H9 (cell line): ENCODE data around the gene EPB41L4B. TPM values are rescaled to one million over a fixed set of nuclear protein-coding genes. Genes with fewer than 3 reads are reported as not detected.

ENCODE experiments used
- DNase-seq: peaks from one replicate; pipeline ENCODE4 v3.0.0-alpha.2; 2017
- H2AFZ ChIP-seq: one replicate; pipeline ENCODE4 v1.6.1; 2013; ENCODE audit warnings: mild to moderate bottlenecking, low read length, control low read depth, moderate library complexity
- H2AK5ac ChIP-seq: 2 replicates; pipeline ENCODE4 v1.6.1; 2013; ENCODE audit warnings: low read length, control low read depth, mixed read lengths; ENCODE audit not compliant: insufficient read length
- H2BK120ac ChIP-seq: one replicate; pipeline ENCODE4 v1.6.1; 2013; ENCODE audit warnings: low read depth, mild to moderate bottlenecking, low read length, control low read depth, inconsistent platforms; ENCODE audit not compliant: poor library complexity, severe bottlenecking
- H2BK12ac ChIP-seq: 2 replicates; pipeline ENCODE4 v1.6.1; 2013; ENCODE audit warnings: low read length, control low read depth, mixed read lengths, low read depth; ENCODE audit not compliant: insufficient read length
- H2BK15ac ChIP-seq: 2 replicates; pipeline ENCODE4 v1.6.1; 2013; ENCODE audit warnings: low read depth, low read length, control low read depth
- H2BK20ac ChIP-seq: one replicate; pipeline ENCODE4 v1.6.1; 2013; ENCODE audit warnings: low read depth, mild to moderate bottlenecking, low read length, control low read depth, inconsistent platforms; ENCODE audit not compliant: poor library complexity, severe bottlenecking
- H2BK5ac ChIP-seq: 2 replicates; pipeline ENCODE4 v1.6.1; 2013; ENCODE audit warnings: low read length, control low read depth, mixed read lengths; ENCODE audit not compliant: insufficient read length
- H3K14ac ChIP-seq: 2 replicates; pipeline ENCODE4 v1.6.1; 2013; ENCODE audit warnings: low read length, control low read depth; ENCODE audit not compliant: insufficient read depth
- H3K18ac ChIP-seq: 2 replicates; pipeline ENCODE4 v1.6.1; 2013; ENCODE audit warnings: low read depth, mild to moderate bottlenecking, mixed read lengths, low read length, control low read depth; ENCODE audit not compliant: insufficient read length
- H3K23ac ChIP-seq: 2 replicates; pipeline ENCODE4 v1.6.1; 2013; ENCODE audit warnings: low read length, control low read depth, mixed read lengths, low read depth; ENCODE audit not compliant: insufficient read length
- H3K23me2 ChIP-seq: 2 replicates; pipeline ENCODE4 v1.6.1; 2013; ENCODE audit warnings: low read depth, mild to moderate bottlenecking, mixed read lengths, low read length, control low read depth; ENCODE audit not compliant: insufficient read length, poor library complexity, severe bottlenecking
- H3K27ac ChIP-seq: 2 replicates; pipeline ENCODE4 v1.5.1; 2013; ENCODE audit warnings: low read length, control low read depth, mixed read lengths, low read depth; ENCODE audit not compliant: insufficient read length
- H3K27me3 ChIP-seq: 2 replicates; pipeline ENCODE4 v1.6.1; 2013; ENCODE audit warnings: low read length, control low read depth, inconsistent platforms; ENCODE audit not compliant: insufficient read depth
- H3K4ac ChIP-seq: 2 replicates; pipeline ENCODE4 v1.6.1; 2013; ENCODE audit warnings: low read depth, mild to moderate bottlenecking, control low read depth, inconsistent platforms, low read length, moderate library complexity
- H3K4me1 ChIP-seq: 2 replicates; pipeline ENCODE4 v1.6.1; 2013; ENCODE audit warnings: low read length, control low read depth, inconsistent platforms; ENCODE audit not compliant: insufficient read depth
- H3K4me2 ChIP-seq: 2 replicates; pipeline ENCODE4 v1.6.1; 2013; ENCODE audit warnings: low read length, control low read depth, mixed read lengths; ENCODE audit not compliant: insufficient read length, insufficient read depth
- H3K56ac ChIP-seq: 2 replicates; pipeline ENCODE4 v1.6.1; 2013; ENCODE audit warnings: low read depth, mild to moderate bottlenecking, mixed read lengths, low read length, control low read depth; ENCODE audit not compliant: insufficient read length
- H3K79me1 ChIP-seq: 2 replicates; pipeline ENCODE4 v1.6.1; 2013; ENCODE audit warnings: low read depth, mild to moderate bottlenecking, moderate library complexity, low read length, control low read depth, inconsistent platforms; ENCODE audit not compliant: insufficient read depth, poor library complexity, severe bottlenecking
- H3K79me2 ChIP-seq: 2 replicates; pipeline ENCODE4 v1.6.1; 2013; ENCODE audit warnings: low read length, control low read depth, inconsistent platforms; ENCODE audit not compliant: insufficient read depth
- H3K9ac ChIP-seq: 2 replicates; pipeline ENCODE4 v1.6.1; 2013; ENCODE audit warnings: low read length, control low read depth, mixed read lengths; ENCODE audit not compliant: insufficient read length; ENCODE audit errors: extremely low read depth
- H3K9me3 ChIP-seq: one replicate; pipeline ENCODE4 v1.6.1; 2013; ENCODE audit warnings: low read depth, low read length, inconsistent platforms; ENCODE audit not compliant: control insufficient read depth
- H3T11ph ChIP-seq: one replicate; pipeline ENCODE4 v1.6.1; 2013; ENCODE audit warnings: mild to moderate bottlenecking, low read length, control low read depth, inconsistent platforms
- H4K20me1 ChIP-seq: one replicate; pipeline ENCODE4 v1.6.1; 2013; ENCODE audit not compliant: control insufficient read depth, insufficient read length, insufficient read depth
- H4K5ac ChIP-seq: 2 replicates; pipeline ENCODE4 v1.6.1; 2013; ENCODE audit warnings: low read depth, mild to moderate bottlenecking, mixed read lengths, low read length, control low read depth; ENCODE audit not compliant: insufficient read length
- H4K8ac ChIP-seq: replicated peaks from 2 replicates; pipeline ENCODE4 v1.6.1; 2013; ENCODE audit warnings: low read length, control low read depth, mixed read lengths, low read depth; ENCODE audit not compliant: insufficient read length
- H4K91ac ChIP-seq: 2 replicates; pipeline ENCODE4 v1.6.1; 2013; ENCODE audit warnings: low read depth, mild to moderate bottlenecking, moderate library complexity, mixed read lengths, low read length, control low read depth; ENCODE audit not compliant: insufficient read length
- H3K27ac Mint-ChIP-seq, 3 experiments: 2 replicates in 2 of 3; 3 replicates in 1 of 3; pipeline ENCODE4 v1.8.0; 2020 to 2021; ENCODE audit warnings: mixed read lengths in 3 of 3, mild to moderate bottlenecking in 1 of 3, moderate library complexity in 1 of 3
- H3K27me3 Mint-ChIP-seq: 2 replicates; pipeline ENCODE4 v1.8.0; 2021; ENCODE audit warnings: low read depth, mild to moderate bottlenecking, moderate library complexity, mixed read lengths
- H3K36me3 Mint-ChIP-seq, 3 experiments: 2 replicates in 2 of 3; 3 replicates in 1 of 3; pipeline ENCODE4 v1.8.0; 2020 to 2021; ENCODE audit warnings: low read depth in 3 of 3, mixed read lengths in 3 of 3; ENCODE audit not compliant: insufficient read depth in 1 of 3
- H3K4me1 Mint-ChIP-seq, 2 experiments: 2 replicates each; pipeline ENCODE4 v1.8.0; 2020; ENCODE audit warnings: mixed read lengths in 2 of 2
- H3K4me3 Mint-ChIP-seq, 2 experiments: 2 replicates in 1 of 2; 3 replicates in 1 of 2; pipeline ENCODE4 v1.8.0; 2020 to 2021; ENCODE audit warnings: mild to moderate bottlenecking in 2 of 2, mixed read lengths in 2 of 2, moderate library complexity in 1 of 2
- H3K9me3 Mint-ChIP-seq, 2 experiments: 2 replicates in 1 of 2; 3 replicates in 1 of 2; pipeline ENCODE4 v1.8.0; 2020; ENCODE audit warnings: mild to moderate bottlenecking in 2 of 2, mixed read lengths in 2 of 2, moderate library complexity in 1 of 2
- CTCF ChIP-seq: fragments of 200-600 bp; sonication (generic); conservative IDR thresholded peaks from 3 replicates; pipeline ENCODE4 v1.8.0; 2021; ENCODE audit warnings: antibody characterized with exemption, mild to moderate bottlenecking
- WGBS: extraction: QIAGEN DNeasy Blood & Tissue Kit; methylation state at CpG from one replicate; pipeline ENCODE4 v1.1.7; 2013; ENCODE audit warnings: missing lambda C conversion rate, low lambda C conversion rate, mixed read lengths; ENCODE audit not compliant: insufficient read length; ENCODE audit errors: extremely low coverage; 5-methylcytosine and 5-hydroxymethylcytosine counted together
- total RNA-seq: library from RNA; stranded (reverse); gene quantifications from 2 replicates; pipeline ENCODE4 v1.2.1, GENCODE V29; 2021

The EPB41L4B gene
- total RNA-seq, 1 experiment from 2014 or later, result 18.9 TPM

- H4K20me1 ChIP-seq, result no peaks in the 10 kb centered on the region
- no peak for DNase-seq
- no peak for TF ChIP-seq CTCF
Measured at GRCh38 chr9:109231593-109231992, 89.3 kb downstream of the EPB41L4B start.

More at GRCh38 chr9:109231593-109231992, 89.3 kb downstream of the EPB41L4B start:
- Histone ChIP-seq H3K23ac (no peak overlapping the region), H3K18ac (no peak overlapping the region), H3K9ac (no peak overlapping the region), H2BK120ac (no peak overlapping the region), H3K4me2 (no peak overlapping the region), H3K4me1 (no peaks in the 10 kb centered on the region), H2AFZ (no peak overlapping the region), H3K4ac (no peak overlapping the region), H4K8ac (no peak overlapping the region), H4K91ac (no peak overlapping the region), H2BK12ac (no peak overlapping the region), H3K27ac (no peak overlapping the region), H3K14ac (no peak overlapping the region), H3K23me2 (no peaks in the 10 kb centered on the region), H3K9me3 (no peaks in the 10 kb centered on the region), H3K27me3 (no peaks in the 10 kb centered on the region), H4K5ac (no peak overlapping the region), H2BK20ac (no peak overlapping the region), H3K79me2 (no peaks in the 10 kb centered on the region), H3T11ph (no peak overlapping the region), H2BK15ac (no peak overlapping the region), H2BK5ac (no peak overlapping the region), H3K56ac (no peak overlapping the region), H2AK5ac (no peak overlapping the region), H3K79me1 (no peaks in the 10 kb centered on the region)
- no peaks in the 10 kb centered on the region for H3K27me3 Mint-ChIP-seq
- no peak overlapping the region for H3K4me3 Mint-ChIP-seq
- no peaks in the 10 kb centered on the region for H3K9me3 Mint-ChIP-seq
- H3K36me3 Mint-ChIP-seq, result no peaks in the 10 kb centered on the region
- no CpG with 5 or more reads among the region's 1 CpG for WGBS
- H3K4me1 Mint-ChIP-seq, result no peaks in the 10 kb centered on the region
- no peak overlapping the region for H3K27ac Mint-ChIP-seq
